ENCODE results near the gene ERAS.
"Not testable (repeated sequence)": the region's sequence is repeated elsewhere in the genome, so short reads cannot be mapped to it uniquely, and the experiment has no call there.

The ERAS gene

DNA sequence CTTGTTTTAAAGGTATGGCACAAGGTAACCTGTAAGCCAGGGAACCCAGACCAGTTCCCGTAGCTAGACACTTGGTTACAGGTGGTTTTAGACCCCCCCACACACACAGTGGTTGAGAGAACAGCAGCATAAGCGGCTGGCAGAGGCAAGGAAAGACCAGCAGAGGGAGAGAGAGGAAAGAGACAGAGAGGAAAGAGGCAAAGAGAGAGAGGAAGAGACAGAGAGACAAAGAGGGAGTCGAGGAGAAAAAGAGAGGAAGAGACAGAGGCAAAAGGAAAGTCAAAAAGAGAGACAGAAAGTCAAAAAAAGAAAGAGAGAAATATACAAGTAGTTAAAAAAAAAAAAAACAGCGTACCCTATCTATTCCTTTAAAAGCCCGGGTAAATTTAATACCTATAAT lies 28.6 kb downstream of the ERAS start:
- H3K27ac ChIP-seq (ENCODE audit: low read length), result no peak overlapping the region
- no peak for DNase-seq (ENCODE audit: low read depth, low spot score)

DNA sequence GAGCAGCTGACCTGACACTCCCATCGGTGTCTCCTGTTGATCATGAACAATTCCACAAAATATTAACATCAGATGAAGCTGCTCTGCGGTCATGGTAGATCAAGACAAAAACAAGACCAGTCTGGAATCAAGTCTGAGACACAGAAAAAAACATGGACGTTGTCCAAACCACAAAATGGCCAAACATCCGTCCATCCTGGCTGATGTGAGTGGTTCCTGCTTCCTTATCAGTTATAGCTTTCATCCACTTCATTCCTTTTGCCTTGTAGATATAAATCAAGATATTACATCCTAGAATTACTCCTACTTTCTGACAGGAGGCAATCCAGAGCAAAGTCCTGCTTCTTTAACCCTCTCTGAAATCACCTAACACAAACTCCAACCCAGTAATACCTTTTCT lies 37.9 kb downstream of the ERAS start:
- Histone ChIP-seq H3K4me1 (ENCODE audit: control insufficient read depth, insufficient read depth, low read length) (no peaks in the 10 kb centered on the region), H3K4me3 (ENCODE audit: low read length) (no peak overlapping the region), H3K27ac (ENCODE audit: low read length) (no peak overlapping the region), H3K9me3 (ENCODE audit: control insufficient read depth, insufficient read depth, low read length) (no peaks in the 10 kb centered on the region), H3K36me3 (ENCODE audit: control insufficient read depth, insufficient read depth, low read length) (no peaks in the 10 kb centered on the region), H3K27me3 (ENCODE audit: control insufficient read depth, insufficient read depth, low read length) (no peaks in the 10 kb centered on the region)
- WGBS (ENCODE audit: insufficient coverage, insufficient read length), result no CpG with 5 or more reads among the region's 4 CpGs
- DNase-seq (ENCODE audit: low read depth, low spot score), result no peak

More for the DNA sequence above, 28.6 kb downstream of the ERAS start:
- Histone ChIP-seq H3K36me3 (ENCODE audit: control insufficient read depth, insufficient read depth, low read length) (no peaks in the 10 kb centered on the region), H3K27me3 (ENCODE audit: control insufficient read depth, insufficient read depth, low read length) (no peaks in the 10 kb centered on the region), H3K9me3 (ENCODE audit: control insufficient read depth, insufficient read depth, low read length) (no peaks in the 10 kb centered on the region), H3K4me1 (ENCODE audit: control insufficient read depth, insufficient read depth, low read length) (no peaks in the 10 kb centered on the region), H3K4me3 (ENCODE audit: low read length) (no peak overlapping the region)
- WGBS (ENCODE audit: insufficient coverage, insufficient read length), result no CpG with 5 or more reads among the region's 5 CpGs

DNA sequence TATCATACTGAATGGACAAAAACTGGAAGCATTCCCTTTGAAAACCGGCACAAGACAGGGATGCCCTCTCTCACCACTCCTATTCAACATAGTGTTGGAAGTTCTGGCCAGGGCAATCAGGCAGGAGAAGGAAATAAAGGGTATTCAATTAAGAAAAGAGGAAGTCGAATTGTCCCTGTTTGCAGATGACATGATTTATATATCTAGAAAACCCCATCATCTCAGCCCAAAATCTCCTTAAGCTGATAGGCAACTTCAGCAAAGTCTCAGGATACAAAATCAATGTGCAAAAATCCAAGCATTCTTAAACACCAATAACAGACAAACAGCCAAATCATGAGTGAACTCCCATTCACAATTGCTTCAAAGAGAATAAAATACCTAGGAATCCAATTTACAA lies 45.7 kb downstream of the ERAS start:
- not testable (repeated sequence) for H3K4me3 ChIP-seq (ENCODE audit: low read length); H3K27ac ChIP-seq (ENCODE audit: low read length); H3K36me3 ChIP-seq (ENCODE audit: control insufficient read depth, insufficient read depth, low read length); H3K27me3 ChIP-seq (ENCODE audit: control insufficient read depth, insufficient read depth, low read length); H3K4me1 ChIP-seq (ENCODE audit: control insufficient read depth, insufficient read depth, low read length); H3K9me3 ChIP-seq (ENCODE audit: control insufficient read depth, insufficient read depth, low read length); DNase-seq (ENCODE audit: low read depth, low spot score)
- no CpG with 5 or more reads among the region's 2 CpGs for WGBS (ENCODE audit: insufficient coverage, insufficient read length)

DNA sequence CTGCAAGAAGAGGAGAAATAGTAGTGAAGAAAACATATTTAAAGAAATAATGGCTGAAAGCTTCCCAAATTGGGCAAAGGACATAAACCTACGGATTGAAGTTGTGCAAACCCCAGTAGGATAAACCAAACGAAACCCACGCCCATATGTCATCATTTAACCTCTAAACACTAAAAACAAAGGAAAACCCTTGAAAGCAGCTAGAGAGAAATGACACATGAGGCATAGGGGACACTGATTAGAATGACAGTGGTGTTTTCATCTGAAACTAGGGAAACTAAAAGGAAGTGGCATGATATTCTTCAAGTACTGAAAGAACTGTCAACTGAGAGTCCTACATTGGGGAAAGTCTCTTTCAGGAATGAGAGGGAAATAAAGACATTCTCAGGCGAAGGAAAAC lies 50.6 kb downstream of the ERAS start:
- not testable (repeated sequence) for H3K4me1 ChIP-seq (ENCODE audit: control insufficient read depth, insufficient read depth, low read length); H3K27me3 ChIP-seq (ENCODE audit: control insufficient read depth, insufficient read depth, low read length); DNase-seq (ENCODE audit: low read depth, low spot score); H3K4me3 ChIP-seq (ENCODE audit: low read length); H3K27ac ChIP-seq (ENCODE audit: low read length); H3K9me3 ChIP-seq (ENCODE audit: control insufficient read depth, insufficient read depth, low read length); H3K36me3 ChIP-seq (ENCODE audit: control insufficient read depth, insufficient read depth, low read length)
- WGBS (ENCODE audit: insufficient coverage, insufficient read length), result no CpG with 5 or more reads among the region's 4 CpGs

Measured in iPS DF 6.9 (cell line).